ENCODE results near the gene USP17L21. TPM values are rescaled to one million over a fixed set of nuclear protein-coding genes. Genes with fewer than 3 reads are reported as not detected.
"Not testable (repeated sequence)": the region's sequence is repeated elsewhere in the genome, so short reads cannot be mapped to it uniquely, and the experiment has no call there.

USP17L21 gene
- total RNA-seq, 2 donors from 2014 or later, result not detected

- H3K9me3 ChIP-seq; H3K4me1 ChIP-seq; H3K9ac ChIP-seq (ENCODE audit: low read depth in 2 of 2, low read length in 2 of 2); DNase-seq; H3K36me3 ChIP-seq; H3K4me3 ChIP-seq; intact Hi-C loops (cut with DNase I); H3K27ac ChIP-seq; H3K27me3 ChIP-seq: not testable (repeated sequence)
Measured at GRCh38 chr4:9267319-9267718, 4.6 kb downstream of the USP17L21 start, which contains the start of gene USP17L22. TSS of gene USP17L22 (plus strand) at chr4:9267619. CDS start at chr4:9267619, 0 bp downstream.

GRCh38 chr4:9271719-9272118, 9.0 kb downstream of the USP17L21 start:
- H3K9me3 ChIP-seq; H3K4me1 ChIP-seq; intact Hi-C loops (cut with DNase I); H3K36me3 ChIP-seq; H3K27ac ChIP-seq; H3K9ac ChIP-seq (ENCODE audit: low read depth in 2 of 2, low read length in 2 of 2); H3K4me3 ChIP-seq; H3K27me3 ChIP-seq: not testable (repeated sequence)
- DNase-seq, result peak; percentile 28

Other genes starting within 250 kb of the USP17L21 start
- not detected for gene FAM90A26, start 92.5 kb upstream of the USP17L21 start, total RNA-seq
- not detected for gene USP17L10, start 52.2 kb upstream of the USP17L21 start, total RNA-seq
- gene USP17L11, start 47.5 kb upstream of the USP17L21 start, total RNA-seq, result not detected
- gene USP17L12, start 42.7 kb upstream of the USP17L21 start, total RNA-seq, result not detected
- gene USP17L13, start 38.0 kb upstream of the USP17L21 start, total RNA-seq, result not detected
- gene USP17L15, start 28.5 kb upstream of the USP17L21 start, total RNA-seq, result not detected
- not detected for gene USP17L17, start 19.0 kb upstream of the USP17L21 start, total RNA-seq
- gene USP17L18, start 14.2 kb upstream of the USP17L21 start, total RNA-seq, result not detected
- not detected for gene USP17L19, start 9.5 kb upstream of the USP17L21 start, total RNA-seq
- not detected for gene USP17L20, start 4.7 kb upstream of the USP17L21 start, total RNA-seq
- gene USP17L22, start 4.7 kb downstream of the USP17L21 start, total RNA-seq, result not detected
- gene USP17L24, start 62.3 kb downstream of the USP17L21 start, total RNA-seq, result not detected
- not detected for gene USP17L25, start 67.0 kb downstream of the USP17L21 start, total RNA-seq
- not detected for gene USP17L26, start 71.8 kb downstream of the USP17L21 start, total RNA-seq
- gene USP17L5, start 76.5 kb downstream of the USP17L21 start, total RNA-seq, result not detected
- not detected for gene USP17L27, start 81.3 kb downstream of the USP17L21 start, total RNA-seq
- not detected for gene USP17L28, start 86.0 kb downstream of the USP17L21 start, total RNA-seq
- gene USP17L29, start 90.8 kb downstream of the USP17L21 start, total RNA-seq, result not detected
- not detected for gene USP17L30, start 100.3 kb downstream of the USP17L21 start, total RNA-seq
- not detected for gene DEFB131A, start 181.5 kb downstream of the USP17L21 start, total RNA-seq